Endometrial microvascular endothelial cells (primary cell): ENCODE measurements around the gene LGALS16. TPM values are rescaled to one million over a fixed set of nuclear protein-coding genes. Genes with fewer than 3 reads are reported as not detected.
"Not testable (repeated sequence)": the region's sequence is repeated elsewhere in the genome, so short reads cannot be mapped to it uniquely, and the experiment has no call there.

Experiments
- in situ Hi-C: cut with HindIII; loops from 2 replicates; pipeline ENCODE4 v1.10.0; 2017; ENCODE audit warnings: low sequenced_read_pairs, low pct_unique_long_range_greater_than_20kb; ENCODE audit errors: inconsistent ontology term
- total RNA-seq: library from RNA; depleted of rRNA; stranded (reverse); fragments of >200 nt; gene quantifications from one replicate; pipeline ENCODE4 v1.2.3, GENCODE V29; 2015; ENCODE audit errors: inconsistent ontology term

The LGALS16 gene
- total RNA-seq = not detected

DNA sequence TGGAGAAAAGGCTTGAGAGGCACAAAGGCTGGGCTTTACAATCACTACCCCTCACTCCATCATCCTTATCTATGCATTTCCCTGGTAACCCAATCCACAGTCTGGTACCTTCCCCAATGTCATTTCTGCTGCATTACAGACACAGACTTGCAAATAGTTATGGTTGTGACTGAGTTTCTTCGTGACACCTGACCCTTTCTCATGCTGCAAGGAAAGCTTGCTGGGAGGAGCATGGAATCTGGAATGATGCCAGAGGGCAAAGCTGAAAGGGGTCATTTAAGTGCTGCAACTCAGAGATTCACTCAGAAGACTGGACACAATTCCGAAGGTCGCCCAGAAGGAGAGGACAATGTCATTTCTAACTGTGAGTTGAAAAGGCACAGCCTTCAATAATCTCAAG lies at the start of gene LGALS16:
TSS of gene LGALS16 (plus strand) at position 301 of the 400 bp plus-strand sequence. CDS start at position 350, 49 bp downstream.
- in situ Hi-C loops = no loop called here

DNA sequence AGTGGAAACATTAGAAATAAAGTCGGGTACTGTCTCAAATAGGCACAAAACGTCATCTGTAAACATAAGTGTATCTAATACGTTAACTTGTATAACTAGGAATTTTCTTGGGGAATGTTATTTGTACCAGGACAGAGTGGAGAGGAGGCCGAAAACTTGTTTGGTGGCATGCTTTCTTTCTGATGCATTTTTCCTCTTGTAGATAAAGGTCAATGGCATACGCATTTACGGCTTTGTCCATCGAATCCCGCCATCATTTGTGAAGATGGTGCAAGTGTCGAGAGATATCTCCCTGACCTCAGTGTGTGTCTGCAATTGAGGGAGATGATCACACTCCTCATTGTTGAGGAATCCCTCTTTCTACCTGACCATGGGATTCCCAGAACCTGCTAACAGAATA lies 48.7 kb upstream of the LGALS16 start:
- in situ Hi-C loops = no loop called here

DNA sequence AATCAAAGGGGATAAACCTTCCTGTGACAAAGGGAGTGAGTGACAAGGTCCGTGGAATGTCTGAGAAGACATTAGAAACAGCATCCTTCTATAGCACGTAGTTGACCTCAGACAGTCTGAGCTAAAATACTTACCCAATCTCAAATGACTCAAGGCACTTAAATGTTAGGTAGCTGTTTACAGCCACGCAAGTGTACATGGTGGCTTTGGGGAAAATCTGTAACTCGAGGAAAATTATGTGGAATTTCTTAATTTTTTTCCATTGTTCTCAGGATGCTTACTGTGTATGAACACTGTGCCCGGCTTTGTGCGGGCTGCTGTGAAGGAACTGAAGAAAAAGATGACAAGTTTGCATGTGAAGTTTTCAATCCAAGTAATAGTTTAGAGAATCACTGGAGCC lies 48.2 kb upstream of the LGALS16 start:
- in situ Hi-C loops = no loop called here

- in situ Hi-C loops = no loop called here
Measured at GRCh38 chr19:39613597-39613996, 42.1 kb upstream of the LGALS16 start.

GRCh38 chr19:39617745-39618144 lies 38.0 kb upstream of the LGALS16 start:
- in situ Hi-C loops = no loop called here

DNA sequence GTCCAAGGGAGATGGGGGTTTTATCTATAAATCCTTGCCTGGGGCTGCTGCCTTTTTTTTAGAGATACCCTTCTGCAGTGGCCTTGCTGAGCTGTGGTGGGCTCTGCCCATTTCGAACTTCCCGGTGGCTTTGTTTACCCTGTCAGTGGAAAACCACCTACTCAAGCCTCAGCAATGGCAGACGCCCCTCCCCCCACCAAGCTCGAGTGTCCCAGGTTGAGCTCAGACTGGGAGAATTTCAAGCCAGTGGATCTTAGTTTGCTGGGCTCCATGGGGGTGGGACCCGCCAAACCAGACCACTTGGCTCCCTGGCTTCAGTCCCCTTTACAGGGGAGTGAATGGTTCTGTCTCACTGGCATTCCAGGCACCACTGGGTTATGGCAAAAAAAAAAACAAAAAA lies 31.8 kb upstream of the LGALS16 start:
- in situ Hi-C loops = no loop called here

DNA sequence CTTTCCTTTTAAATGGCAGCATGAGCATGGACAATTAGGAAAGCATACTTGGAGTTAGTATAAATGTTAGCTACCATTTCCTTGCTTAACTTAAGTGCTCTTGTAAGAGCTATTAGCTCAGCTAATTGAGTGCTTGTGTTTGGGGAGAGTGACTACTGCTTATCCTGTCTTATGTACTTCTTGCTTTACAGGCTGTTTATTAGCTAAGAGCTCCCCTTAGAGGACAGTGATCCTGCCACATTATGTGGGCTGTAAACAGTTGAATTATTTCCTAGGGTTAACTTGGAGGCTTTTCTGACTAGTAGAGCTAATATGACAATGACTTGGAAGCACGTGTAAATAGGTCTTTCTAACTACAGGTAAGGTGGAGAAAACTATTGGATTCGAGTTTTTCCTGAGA lies 28.1 kb upstream of the LGALS16 start:
- in situ Hi-C loops = not testable (repeated sequence)

DNA sequence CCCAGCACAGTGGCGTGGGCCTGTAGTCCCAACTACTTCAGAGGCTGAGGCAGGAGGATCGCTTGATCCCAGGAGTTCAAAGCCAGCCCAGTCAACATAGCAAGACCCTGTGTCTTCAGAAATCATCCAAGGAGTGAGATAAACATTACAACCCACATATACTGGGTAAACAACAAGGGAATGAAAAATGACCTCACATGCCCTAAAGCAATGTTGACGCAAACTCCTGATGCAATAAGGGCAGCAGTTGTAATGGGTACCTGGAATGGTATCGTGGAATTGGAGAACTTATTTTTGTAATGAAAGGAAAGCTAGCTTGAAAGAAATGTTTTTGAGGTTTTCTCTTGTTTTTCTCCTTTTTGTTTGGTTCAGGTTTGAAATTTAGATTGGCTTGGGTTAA lies 24.5 kb upstream of the LGALS16 start:
- in situ Hi-C loops = no loop called here

- in situ Hi-C loops = no loop called here
Measured at GRCh38 chr19:39631626-39632025, 24.1 kb upstream of the LGALS16 start.

GRCh38 chr19:39637891-39638290 lies 17.8 kb upstream of the LGALS16 start:
- in situ Hi-C loops = no loop called here

GRCh38 chr19:39641773-39642172 lies 13.9 kb upstream of the LGALS16 start:
- in situ Hi-C loops = no loop called here

GRCh38 chr19:39643591-39643990 lies 12.1 kb upstream of the LGALS16 start:
- in situ Hi-C loops = no loop called here

DNA sequence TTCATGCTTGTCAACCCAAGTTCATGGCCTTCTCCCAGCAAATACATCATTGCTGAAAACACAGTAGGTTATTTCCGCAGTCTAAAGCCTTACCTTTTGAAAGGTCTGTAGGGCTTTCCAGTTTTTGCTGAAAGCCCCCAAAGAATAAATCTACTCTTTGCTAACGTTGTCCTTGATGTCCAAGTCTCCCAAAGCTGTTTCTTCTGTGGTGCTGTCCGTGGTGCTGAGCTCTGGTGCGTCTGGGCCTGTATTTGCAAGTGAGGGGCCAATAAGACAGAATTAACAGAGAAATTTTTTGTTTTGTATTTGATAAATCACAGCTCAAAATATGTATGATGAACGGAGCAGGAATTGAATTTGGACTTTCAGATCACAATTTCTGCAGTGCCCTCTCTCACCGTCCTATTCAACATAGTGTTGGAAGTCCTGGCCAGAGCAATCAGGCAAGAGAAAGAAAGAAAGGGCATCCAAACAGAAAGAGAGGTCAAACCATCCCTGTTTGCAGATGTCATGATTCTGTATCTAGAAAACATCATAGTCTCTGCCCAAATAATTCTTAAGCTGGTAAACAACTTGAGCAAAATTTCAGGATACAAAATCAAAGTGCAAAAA lies 9.8 kb upstream of the LGALS16 start:
- in situ Hi-C loops = no loop called here

GRCh38 chr19:39647918-39648317 lies 7.8 kb upstream of the LGALS16 start:
- in situ Hi-C loops = no loop called here

GRCh38 chr19:39659791-39660190 lies 4.1 kb downstream of the LGALS16 start:
- in situ Hi-C loops = no loop called here

GRCh38 chr19:39660661-39661060 lies 4.9 kb downstream of the LGALS16 start:
- in situ Hi-C loops = no loop called here

- in situ Hi-C loops = no loop called here
Measured at GRCh38 chr19:39661565-39661964, 5.9 kb downstream of the LGALS16 start.

- in situ Hi-C loops = not testable (repeated sequence)
Measured at GRCh38 chr19:39669860-39670259, 14.1 kb downstream of the LGALS16 start.

GRCh38 chr19:39670998-39671397 lies 15.3 kb downstream of the LGALS16 start:
- in situ Hi-C loops = no loop called here

DNA sequence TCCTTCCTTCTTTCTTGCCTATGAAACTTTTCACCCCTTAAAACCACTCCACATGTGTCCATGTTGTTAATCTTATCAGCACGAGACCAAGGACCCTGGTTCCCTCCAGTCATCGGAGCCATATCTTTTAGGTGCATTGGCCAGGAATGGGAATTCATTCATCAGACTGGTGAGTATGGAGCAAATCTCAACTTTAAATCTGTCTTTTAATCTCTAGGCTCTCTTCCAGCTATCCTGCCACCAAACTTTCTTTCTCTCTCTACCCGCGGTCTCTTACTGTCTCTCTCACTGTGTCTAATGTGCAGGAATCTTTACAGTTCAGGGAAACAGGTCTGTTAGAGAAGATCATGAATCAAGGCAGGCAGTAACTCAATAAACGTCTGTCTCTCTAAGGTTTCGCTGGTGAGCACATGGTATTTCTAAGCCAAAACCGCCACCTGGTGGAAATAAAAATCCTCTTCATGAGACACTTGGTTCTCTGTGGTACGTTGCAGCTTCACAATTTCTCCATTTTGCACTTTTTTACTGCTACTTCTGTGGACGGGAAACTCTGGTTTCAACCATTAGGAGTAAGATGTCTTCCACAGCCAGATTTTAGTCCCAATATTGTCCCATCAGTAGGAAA lies 16.1 kb downstream of the LGALS16 start:
- in situ Hi-C loops = no loop called here

GRCh38 chr19:39672473-39672872 lies 16.8 kb downstream of the LGALS16 start:
- in situ Hi-C loops = no loop called here
